HEK293T (cell line): ENCODE results near the gene FRMD5.
"Not testable (repeated sequence)": the region's sequence is repeated elsewhere in the genome, so short reads cannot be mapped to it uniquely, and the experiment has no call there.

Experiments used
- BHLHE40 ChIP-seq: fragments of 450-650 bp; IDR thresholded peaks from 2 replicates; pipeline ENCODE4 v1.6.1; 2016; ENCODE audit warnings: mild to moderate bottlenecking, moderate library complexity, borderline replicate concordance
- ELF4 ChIP-seq: fragments of 450-650 bp; IDR thresholded peaks from 2 replicates; pipeline ENCODE4 v1.6.1; 2017; ENCODE audit warnings: antibody characterized with exemption
- FOXA1 ChIP-seq: fragments of 450-650 bp; IDR thresholded peaks from 2 replicates; pipeline ENCODE4 v1.6.1; 2016; ENCODE audit warnings: mild to moderate bottlenecking
- FOXK2 ChIP-seq: fragments of 450-650 bp; IDR thresholded peaks from 2 replicates; pipeline ENCODE4 v1.6.1; 2016; ENCODE audit warnings: mild to moderate bottlenecking
- HDGF ChIP-seq: fragments of 450-650 bp; IDR thresholded peaks from 2 replicates; pipeline ENCODE4 v1.6.1; 2017; ENCODE audit warnings: antibody characterized with exemption, borderline replicate concordance
- NFRKB ChIP-seq: fragments of 450-650 bp; IDR thresholded peaks from 2 replicates; pipeline ENCODE4 v1.6.1; 2016; ENCODE audit warnings: mild to moderate bottlenecking, moderate library complexity
- SP1 ChIP-seq: fragments of 450-650 bp; IDR thresholded peaks from 2 replicates; pipeline ENCODE4 v1.6.1; 2017
- SUZ12 ChIP-seq: fragments of 450-650 bp; IDR thresholded peaks from 2 replicates; pipeline ENCODE4 v1.6.1; 2016; ENCODE audit warnings: mild to moderate bottlenecking
- TARDBP ChIP-seq: fragments of 450-650 bp; IDR thresholded peaks from 2 replicates; pipeline ENCODE4 v1.6.1; 2016

DNA sequence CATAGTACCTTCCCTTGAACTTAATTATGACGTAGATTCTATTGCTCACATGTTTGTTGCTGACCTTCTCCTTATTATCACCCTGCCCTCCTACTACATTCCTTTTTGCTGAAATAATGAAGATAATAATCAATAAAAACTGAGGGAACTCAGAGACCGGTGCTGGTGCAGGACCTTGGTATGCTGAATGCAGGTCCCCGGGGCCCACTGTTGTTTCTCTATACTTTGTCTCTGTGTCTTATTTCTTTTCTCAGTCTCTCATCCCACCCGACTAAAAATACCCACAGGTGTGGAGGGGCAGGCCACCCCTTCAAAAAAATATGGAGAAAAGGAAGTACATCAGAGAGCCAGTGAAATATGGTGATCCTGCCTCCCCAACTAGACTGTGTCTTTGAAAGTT is 34.2 kb upstream of the FRMD5 start:
- not testable (repeated sequence) for TF ChIP-seq SUZ12, TARDBP, BHLHE40, SP1, FOXK2, FOXA1, NFRKB, ELF4, HDGF
